ENCODE results near the gene AFAP1.

DNA sequence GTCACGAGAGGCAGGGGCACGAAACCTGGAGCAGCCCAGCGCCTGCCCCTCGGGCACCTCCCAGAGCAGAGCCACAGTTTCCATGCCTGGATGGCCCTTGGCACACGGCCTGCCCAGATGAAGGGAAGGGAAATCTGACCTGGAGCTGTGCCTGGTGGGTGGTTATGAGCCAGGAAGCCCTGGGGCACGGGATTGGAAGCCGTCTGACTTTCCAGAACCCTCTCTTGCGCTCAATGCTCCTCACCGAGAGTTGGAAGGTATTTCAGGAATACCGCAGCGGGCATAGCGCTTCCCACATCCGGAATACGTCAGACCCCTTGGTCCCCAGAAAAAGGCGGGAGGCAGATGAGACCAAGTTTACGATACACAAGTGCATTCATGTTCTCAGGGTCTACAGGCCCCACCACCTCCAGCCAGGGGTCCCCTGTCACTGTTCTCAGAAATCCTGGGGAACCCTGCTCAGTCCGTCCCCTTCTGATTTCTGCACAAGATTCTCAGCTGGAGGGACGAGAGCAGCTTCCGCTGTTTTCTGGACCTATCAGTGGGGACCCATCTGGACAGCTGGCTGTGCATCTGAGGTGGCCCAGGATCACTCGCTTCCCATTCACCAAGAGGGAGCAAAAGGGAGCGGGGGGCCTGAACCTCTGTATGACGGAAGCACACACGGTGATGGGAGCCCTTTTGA, 172.9 kb downstream of the AFAP1 start:
- TF ChIP-seq POLR2AphosphoS5 (IDR thresholded peaks at IDR 0.05; ENCODE audit: low read depth, low read length) (no peak), TAF1 (IDR thresholded peaks at IDR 0.05; ENCODE audit: borderline replicate concordance, insufficient read depth, low read length) (no peak), SIN3A (IDR thresholded peaks at IDR 0.05; ENCODE audit: borderline replicate concordance, insufficient read depth, low read length) (no peak), FOXP2 (optimal IDR thresholded peaks at IDR 0.05; ENCODE audit: borderline replicate concordance, extremely low read depth, extremely low read length, insufficient read depth) (no peak)
- TF ChIP-seq, protein P1, sequence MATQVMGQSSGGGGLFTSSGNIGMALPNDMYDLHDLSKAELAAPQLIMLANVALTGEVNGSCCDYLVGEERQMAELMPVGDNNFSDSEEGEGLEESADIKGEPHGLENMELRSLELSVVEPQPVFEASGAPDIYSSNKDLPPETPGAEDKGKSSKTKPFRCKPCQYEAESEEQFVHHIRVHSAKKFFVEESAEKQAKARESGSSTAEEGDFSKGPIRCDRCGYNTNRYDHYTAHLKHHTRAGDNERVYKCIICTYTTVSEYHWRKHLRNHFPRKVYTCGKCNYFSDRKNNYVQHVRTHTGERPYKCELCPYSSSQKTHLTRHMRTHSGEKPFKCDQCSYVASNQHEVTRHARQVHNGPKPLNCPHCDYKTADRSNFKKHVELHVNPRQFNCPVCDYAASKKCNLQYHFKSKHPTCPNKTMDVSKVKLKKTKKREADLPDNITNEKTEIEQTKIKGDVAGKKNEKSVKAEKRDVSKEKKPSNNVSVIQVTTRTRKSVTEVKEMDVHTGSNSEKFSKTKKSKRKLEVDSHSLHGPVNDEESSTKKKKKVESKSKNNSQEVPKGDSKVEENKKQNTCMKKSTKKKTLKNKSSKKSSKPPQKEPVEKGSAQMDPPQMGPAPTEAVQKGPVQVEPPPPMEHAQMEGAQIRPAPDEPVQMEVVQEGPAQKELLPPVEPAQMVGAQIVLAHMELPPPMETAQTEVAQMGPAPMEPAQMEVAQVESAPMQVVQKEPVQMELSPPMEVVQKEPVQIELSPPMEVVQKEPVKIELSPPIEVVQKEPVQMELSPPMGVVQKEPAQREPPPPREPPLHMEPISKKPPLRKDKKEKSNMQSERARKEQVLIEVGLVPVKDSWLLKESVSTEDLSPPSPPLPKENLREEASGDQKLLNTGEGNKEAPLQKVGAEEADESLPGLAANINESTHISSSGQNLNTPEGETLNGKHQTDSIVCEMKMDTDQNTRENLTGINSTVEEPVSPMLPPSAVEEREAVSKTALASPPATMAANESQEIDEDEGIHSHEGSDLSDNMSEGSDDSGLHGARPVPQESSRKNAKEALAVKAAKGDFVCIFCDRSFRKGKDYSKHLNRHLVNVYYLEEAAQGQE (IDR thresholded peaks at IDR 0.05; ENCODE audit: insufficient read depth in 1 of 2, low read depth in 2 of 2, low read length in 2 of 2): no peak

Data from PFSK-1 (cell line).